ENCODE data around the gene MAP4K5.

DNA sequence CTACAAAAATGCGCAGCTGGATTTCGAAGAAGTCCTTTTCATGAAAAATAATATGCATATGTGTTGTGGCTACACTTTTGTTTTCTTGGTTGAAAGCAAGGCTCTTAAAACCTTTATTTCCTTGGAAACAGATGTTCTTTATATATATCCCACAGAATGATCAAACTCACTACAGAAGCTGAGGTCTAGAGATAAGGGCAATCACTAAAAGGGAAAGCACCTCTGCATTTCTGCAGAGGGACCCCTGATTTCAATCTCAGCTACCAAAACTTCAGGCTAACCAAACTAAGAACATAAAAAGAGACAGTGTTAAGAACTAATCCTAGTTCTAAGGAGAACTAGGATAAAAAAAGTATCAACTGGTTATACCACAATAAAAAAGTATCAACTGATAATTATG, 70.3 kb downstream of the MAP4K5 start:
- TF ChIP-seq GATA2 (IDR thresholded peaks at IDR 0.05; ENCODE audit: low read depth, low read length) (no peak), GATA3 (IDR thresholded peaks at IDR 0.05; ENCODE audit: low read depth, low read length) (no peak)

All from SH-SY5Y (cell line).